HEK293 (cell line): ENCODE measurements around the gene LKAAEAR1.

Experiments
- CTCF ChIA-PET: fragments of 350-600 bp; formaldehyde crosslinking; extraction: SDS; loops from one replicate; lab custom pipeline; 2021; ENCODE audit warnings: antibody characterized with exemption; lab: Yijun Ruan, JAX
- POLR2A ChIA-PET: fragments of 300-600 bp; formaldehyde crosslinking; extraction: SDS; loops from one replicate; lab custom pipeline; 2020; ENCODE audit warnings: antibody characterized with exemption, inconsistent platforms; lab: Yijun Ruan, JAX
- H3K27ac ChIP-seq: fragments of 200-500 bp; sonication (Bioruptor generic); 2 replicates; pipeline ENCODE4 v1.5.1; 2014; ENCODE audit warnings: low read depth, low read length, control low read depth, inconsistent platforms; ENCODE audit errors: extremely low read depth
- H3K36me3 ChIP-seq, 2 experiments: fragments of 200-500 bp in 1 of 2; sonication (Bioruptor generic) in 1 of 2; 1 replicate in 1 of 2; 2 replicates in 1 of 2; pipeline ENCODE4 v1.5.1; 2014 to 2017; ENCODE audit warnings: inconsistent platforms in 2 of 2, low read length in 2 of 2; ENCODE audit not compliant: control insufficient read depth in 2 of 2, insufficient read depth in 1 of 2
- H3K4me1 ChIP-seq: fragments of 200-500 bp; sonication (Bioruptor generic); 2 replicates; pipeline ENCODE4 v1.5.1; 2014; ENCODE audit warnings: mild to moderate bottlenecking, low read length, inconsistent platforms; ENCODE audit not compliant: control insufficient read depth, insufficient read depth
- H3K4me3 ChIP-seq: 2 replicates; pipeline ENCODE4 v1.5.1; 2011; ENCODE audit warnings: low read depth, mild to moderate bottlenecking, control low read depth, low read length, moderate library complexity
- H3K9me3 ChIP-seq: fragments of 200-500 bp; sonication (Bioruptor generic); 2 replicates; pipeline ENCODE4 v1.5.1; 2014; ENCODE audit warnings: low read depth, low read length, inconsistent platforms; ENCODE audit not compliant: control insufficient read depth, insufficient read depth
- KLF10 ChIP-seq: fragments of 450-650 bp; IDR thresholded peaks from 2 replicates; pipeline ENCODE4 v1.5.1; 2018; ENCODE audit warnings: missing biosample characterization, mild to moderate bottlenecking, missing genetic modification characterization
- KLF17 ChIP-seq: fragments of 450-650 bp; formaldehyde crosslinking; IDR thresholded peaks from 2 replicates; pipeline ENCODE4 v1.5.1; 2016; ENCODE audit warnings: missing biosample characterization, missing genetic modification characterization
- PRDM4 ChIP-seq: fragments of 450-650 bp; formaldehyde crosslinking; IDR thresholded peaks from 2 replicates; pipeline ENCODE4 v1.5.1; 2017; ENCODE audit warnings: missing biosample characterization, missing genetic modification characterization
- ZBTB20 ChIP-seq: fragments of 450-650 bp; formaldehyde crosslinking; IDR thresholded peaks from 2 replicates; pipeline ENCODE4 v1.5.1; 2016; ENCODE audit warnings: missing biosample characterization, missing genetic modification characterization
- ZNF146 ChIP-seq: fragments of 450-650 bp; formaldehyde crosslinking; IDR thresholded peaks from 2 replicates; pipeline ENCODE4 v1.5.1; 2016; ENCODE audit warnings: missing biosample characterization, missing genetic modification characterization
- ZNF148 ChIP-seq: fragments of 450-650 bp; formaldehyde crosslinking; IDR thresholded peaks from 2 replicates; pipeline ENCODE4 v1.5.0; 2017; ENCODE audit warnings: missing biosample characterization, missing genetic modification characterization, borderline replicate concordance
- ZNF175 ChIP-seq: fragments of 450-650 bp; formaldehyde crosslinking; IDR thresholded peaks from 2 replicates; pipeline ENCODE4 v1.5.1; 2016; ENCODE audit warnings: missing biosample characterization, missing genetic modification characterization
- ZNF239 ChIP-seq: fragments of 450-650 bp; formaldehyde crosslinking; IDR thresholded peaks from 2 replicates; pipeline ENCODE4 v1.5.1; 2016; ENCODE audit warnings: missing biosample characterization, missing genetic modification characterization
- ZNF280D ChIP-seq: fragments of 450-650 bp; formaldehyde crosslinking; IDR thresholded peaks from 2 replicates; pipeline ENCODE4 v1.5.1; 2016; ENCODE audit warnings: missing biosample characterization, missing genetic modification characterization
- ZNF292 ChIP-seq: fragments of 450-650 bp; formaldehyde crosslinking; IDR thresholded peaks from 2 replicates; pipeline ENCODE4 v1.5.1; 2016; ENCODE audit warnings: low read depth, missing biosample characterization, missing genetic modification characterization, borderline replicate concordance
- ZNF302 ChIP-seq: fragments of 450-650 bp; formaldehyde crosslinking; IDR thresholded peaks from 2 replicates; pipeline ENCODE4 v1.5.1; 2016; ENCODE audit warnings: missing biosample characterization, missing genetic modification characterization, low read depth
- ZNF311 ChIP-seq: fragments of 450-650 bp; formaldehyde crosslinking; IDR thresholded peaks from 2 replicates; pipeline ENCODE4 v1.5.1; 2017; ENCODE audit warnings: missing biosample characterization, missing genetic modification characterization, borderline replicate concordance
- ZNF518A ChIP-seq: fragments of 450-650 bp; formaldehyde crosslinking; conservative IDR thresholded peaks from 2 replicates; pipeline ENCODE4 v1.5.1; 2016; ENCODE audit warnings: low read depth, missing biosample characterization, missing genetic modification characterization
- ZNF600 ChIP-seq: fragments of 450-650 bp; formaldehyde crosslinking; IDR thresholded peaks from 2 replicates; pipeline ENCODE4 v1.5.1; 2016; ENCODE audit warnings: missing biosample characterization, missing genetic modification characterization
- ZNF623 ChIP-seq: fragments of 450-650 bp; formaldehyde crosslinking; IDR thresholded peaks from 2 replicates; pipeline ENCODE4 v1.5.1; 2016; ENCODE audit warnings: missing biosample characterization, missing genetic modification characterization
- ZNF692 ChIP-seq: fragments of 450-650 bp; formaldehyde crosslinking; IDR thresholded peaks from 2 replicates; pipeline ENCODE4 v1.5.1; 2016; ENCODE audit warnings: missing biosample characterization, missing genetic modification characterization

The LKAAEAR1 gene

GRCh38 chr20:64080013-64080812 is 4.0 kb downstream of the LKAAEAR1 start, which contains the start of gene OPRL1 (continued):
- TF ChIP-seq KLF17 (0 out of 2 replicates have a peak, but pooled peaks have one; percentile 20), ZBTB20 (tag by site-specific recombination) (0 out of 2 replicates have a peak, but pooled peaks have one; percentile 20), PRDM4 (no peak), ZNF692 (tag by site-specific recombination) (0 out of 2 replicates have a peak, but pooled peaks have one; percentile 11), ZNF311 (tag by site-specific recombination) (no peak), ZNF600 (tag by site-specific recombination) (0 out of 2 replicates have a peak, but pooled peaks have one; percentile 16), KLF10 (tag by site-specific recombination) (no peak), ZNF175 (tag by site-specific recombination) (no peak)

- ChIA-PET POLR2A (interaction anchor here (0.6 to 1.8 kb wide), 2 partner anchors 17 to 20 kb away, joined by 3 to 6 read pairs; partner anchors contain the start of gene TCEA2), CTCF (interaction anchor here (0.6 to 1.2 kb wide), 7 partner anchors 10 to 197 kb away, joined by 3 read pairs; no protein-coding TSS in a partner anchor)
- Histone ChIP-seq H3K4me3 (peak within 1 kb of the TSS; percentile 51), H3K27ac (peak within 1 kb of the TSS; percentile 68; the same call in 1 of the 2 replicates), H3K36me3 (peaks cover 0 to 3% of the 10 kb centered on the region in 2 experiments; a peak in 1 of 3 replicates), H3K4me1 (peaks cover 10% of the 10 kb centered on the region), H3K9me3 (no peaks in the 10 kb centered on the region)
- TF ChIP-seq ZNF292 (tag by site-specific recombination), result no peak
- TF ChIP-seq ZNF280D, result no peak
- no peak for TF ChIP-seq ZNF518A (tag by site-specific recombination)
- no peak for TF ChIP-seq ZNF623 (tag by site-specific recombination)
- 0 out of 2 replicates have a peak, but pooled peaks have one; percentile 3 for TF ChIP-seq ZNF146 (tag by site-specific recombination)
- TF ChIP-seq ZNF239 (tag by site-specific recombination), result no peak
- no peak for TF ChIP-seq ZNF302 (tag by site-specific recombination)
- no peak for TF ChIP-seq ZNF148
Observed at GRCh38 chr20:64079273-64080012, 4.8 kb downstream of the LKAAEAR1 start, which contains the start of gene RGS19. Gene RGS19 (minus strand): TSS chr20:64079518. CDS start chr20:64076886, 2,632 bp downstream.
